HG03571 (cell line): ENCODE results near the gene TENM3.

Source experiments
- ATAC-seq: cut with Tn5 transposase; IDR thresholded peaks from one replicate; pipeline ENCODE4 v1.9.1; 2021; ENCODE audit not compliant: unreplicated experiment

TENM3 gene

DNA sequence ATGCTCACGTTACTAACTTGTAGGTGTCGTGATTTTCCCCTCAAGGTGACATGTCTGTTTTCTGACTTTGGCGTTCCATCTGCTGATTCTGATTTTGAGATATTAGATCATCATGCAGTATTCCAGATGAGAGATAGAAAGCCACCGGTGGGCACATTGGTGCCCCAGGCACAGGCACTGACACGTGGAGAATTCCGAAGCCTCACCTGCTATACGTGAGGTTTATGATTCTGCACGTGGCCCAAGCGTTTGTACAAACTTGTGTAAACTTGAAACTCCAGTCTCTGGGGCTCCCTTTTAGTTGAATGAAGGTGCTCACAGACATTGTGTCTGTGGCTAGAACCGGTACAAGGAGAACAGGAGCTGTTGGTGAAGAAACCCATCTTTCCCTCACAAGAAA, 81.1 kb downstream of the TENM3 start:
- ATAC-seq: no peak

GRCh38 chr4:182325397-182325796, 82.2 kb downstream of the TENM3 start:
- no peak for ATAC-seq

- no peak for ATAC-seq
Observed at GRCh38 chr4:182325848-182326255, 82.7 kb downstream of the TENM3 start.

DNA sequence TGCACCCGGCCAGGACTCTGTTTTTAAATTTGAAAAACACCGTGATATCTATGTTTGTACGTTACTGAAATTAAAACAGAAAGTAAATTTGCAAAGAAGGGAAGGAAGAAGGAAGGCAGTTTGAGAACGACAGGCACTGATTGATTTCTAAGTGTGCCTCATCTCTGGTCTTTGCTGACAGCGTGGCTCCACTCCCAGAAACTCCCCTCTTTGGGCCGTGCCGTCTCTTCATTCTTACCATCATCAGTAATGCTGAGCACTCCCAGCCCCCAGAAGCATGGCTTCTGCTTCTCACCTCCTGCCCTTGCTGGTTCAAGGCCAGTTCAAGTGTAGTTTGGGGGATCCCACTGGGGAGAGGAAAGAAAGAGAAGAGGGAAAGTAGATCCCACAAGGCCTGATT, 85.3 kb downstream of the TENM3 start:
- ATAC-seq: no peak

- ATAC-seq: no peak
Observed at GRCh38 chr4:182337366-182337765, 94.2 kb downstream of the TENM3 start.

DNA sequence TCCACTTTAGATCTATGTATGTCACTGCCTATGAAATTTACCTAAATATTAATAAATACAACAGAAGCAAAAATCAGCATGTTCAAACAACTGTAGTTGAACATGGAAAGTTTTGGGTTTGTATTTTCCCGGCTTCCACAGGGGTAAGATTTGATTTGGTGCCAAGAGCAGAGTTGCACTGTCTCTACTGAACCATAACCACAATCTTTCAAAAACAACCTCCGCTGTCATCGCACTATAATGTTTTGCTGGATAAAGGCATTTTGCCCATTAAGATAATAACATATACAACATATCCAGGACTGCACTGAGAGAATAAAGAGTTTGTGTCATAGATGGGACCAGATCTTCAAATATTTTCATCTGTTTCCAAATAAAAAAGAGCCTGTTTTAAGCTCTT, 94.9 kb downstream of the TENM3 start:
- no peak for ATAC-seq

- no peak for ATAC-seq
Observed at GRCh38 chr4:182338746-182339145, 95.5 kb downstream of the TENM3 start.

GRCh38 chr4:182339221-182339641, 96.0 kb downstream of the TENM3 start:
- ATAC-seq: no peak

DNA sequence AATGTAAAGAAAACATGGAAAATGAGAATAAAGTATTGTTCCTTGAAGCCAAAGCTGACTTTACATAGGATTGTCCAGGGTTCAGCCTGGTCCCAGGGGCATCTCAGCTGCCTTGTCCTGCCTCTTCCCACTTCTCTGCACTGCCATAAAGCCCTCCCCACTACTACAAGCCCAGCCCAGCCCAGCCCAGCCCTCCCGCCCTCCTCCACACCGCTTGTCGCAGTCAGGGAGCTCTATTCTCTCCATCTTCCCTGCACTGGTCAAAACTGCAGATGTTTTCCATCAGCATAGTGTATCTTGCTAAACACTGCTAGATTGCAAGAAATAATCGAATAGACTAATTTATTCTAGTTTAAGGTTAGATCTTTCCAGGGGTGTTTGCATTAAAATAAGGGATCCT, 100.3 kb downstream of the TENM3 start:
- no peak for ATAC-seq

DNA sequence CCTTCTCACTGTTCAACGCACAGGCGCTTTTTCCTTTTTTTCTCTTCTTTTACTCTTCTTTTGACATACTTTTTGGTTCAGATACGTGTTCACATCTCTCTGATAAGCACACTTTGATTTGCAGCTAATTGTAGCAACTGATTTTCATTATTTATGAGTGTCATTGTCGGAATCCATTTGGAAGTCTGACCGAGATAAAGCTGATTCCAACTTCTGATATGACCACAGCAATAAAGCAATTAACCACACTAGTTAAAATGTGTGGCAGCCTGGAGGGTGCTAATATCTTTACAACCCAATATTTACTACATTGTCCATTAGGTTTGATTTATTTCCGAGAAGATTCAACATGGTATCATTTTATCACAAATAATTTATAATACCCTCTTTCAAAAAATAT, 101.8 kb downstream of the TENM3 start:
- no peak for ATAC-seq

- ATAC-seq: no peak
Observed at GRCh38 chr4:182346250-182346649, 103.0 kb downstream of the TENM3 start.

DNA sequence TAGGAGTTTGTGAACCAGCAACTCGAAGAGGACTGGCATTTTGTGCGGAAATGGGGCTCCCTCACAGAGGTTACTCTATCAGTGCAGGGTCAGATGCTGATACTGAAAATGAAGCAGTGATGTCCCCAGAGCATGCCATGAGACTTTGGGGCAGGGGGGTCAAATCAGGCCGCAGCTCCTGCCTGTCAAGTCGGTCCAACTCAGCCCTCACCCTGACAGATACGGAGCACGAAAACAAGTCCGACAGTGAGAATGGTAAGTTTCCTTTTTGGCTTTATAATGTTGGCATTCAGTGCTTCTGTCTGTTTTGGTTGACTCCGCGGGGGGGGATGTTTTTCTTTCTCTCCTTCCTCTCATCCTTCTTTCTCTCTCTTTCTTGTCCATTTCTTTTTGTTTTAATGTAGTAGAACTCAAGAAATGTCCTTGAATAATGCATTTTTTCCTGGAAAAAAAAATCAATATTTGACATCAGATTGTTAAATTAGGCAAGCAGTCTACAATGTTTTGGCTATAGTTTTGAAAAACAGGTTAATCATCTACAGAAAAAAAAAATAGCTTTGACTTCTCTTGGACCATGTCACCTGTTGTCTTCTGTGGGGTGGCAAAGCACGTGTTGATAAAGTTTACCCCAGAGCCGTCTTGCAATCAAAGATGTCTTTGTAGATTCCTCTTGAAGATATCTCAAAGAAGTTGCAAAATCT, 103.6 kb downstream of the TENM3 start:
- no peak for ATAC-seq

GRCh38 chr4:182348779-182349326, 105.7 kb downstream of the TENM3 start:
- no peak for ATAC-seq

- no peak for ATAC-seq
Observed at GRCh38 chr4:182350041-182350440, 106.8 kb downstream of the TENM3 start.

DNA sequence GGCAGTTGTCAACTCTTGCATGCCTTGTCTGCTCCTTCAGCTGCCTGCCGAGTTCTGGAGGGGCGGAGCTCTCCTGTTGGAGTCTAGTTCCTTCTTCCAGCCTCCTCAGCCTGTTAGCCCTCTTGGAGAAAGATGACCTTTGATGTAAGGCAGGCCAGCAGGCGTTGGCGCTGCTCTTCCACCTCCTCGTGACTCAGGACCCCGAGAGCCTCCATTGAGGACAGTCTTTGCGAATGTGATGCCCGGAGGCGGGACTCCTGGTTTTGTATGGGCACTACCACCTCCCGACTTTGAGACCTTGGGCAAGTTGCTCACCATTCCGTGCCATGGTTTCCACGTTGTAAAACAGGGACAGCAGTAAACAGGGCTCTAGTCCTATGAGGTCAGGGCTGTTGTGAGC, 108.3 kb downstream of the TENM3 start:
- ATAC-seq: no peak

- no peak for ATAC-seq
Observed at GRCh38 chr4:182354106-182354505, 110.9 kb downstream of the TENM3 start.

DNA sequence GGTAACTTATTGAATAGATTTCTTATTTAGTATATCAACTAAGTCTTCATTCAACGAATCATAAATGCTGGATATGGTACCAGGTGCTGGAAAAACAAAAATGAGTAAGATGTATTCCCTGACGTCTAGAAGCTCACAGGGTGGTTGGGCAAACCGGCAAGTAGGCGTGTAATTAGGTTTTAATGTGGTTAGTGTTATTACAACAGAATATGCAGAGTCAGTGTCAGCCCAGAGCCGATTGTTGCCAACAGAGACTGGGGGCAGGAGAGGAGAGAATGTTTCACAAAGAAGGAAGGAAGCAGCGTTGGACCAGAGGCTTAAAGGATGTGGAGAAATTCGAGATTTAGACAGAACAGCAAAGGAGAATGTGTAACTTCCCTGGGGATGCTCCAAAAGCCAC, 111.7 kb downstream of the TENM3 start:
- no peak for ATAC-seq

- ATAC-seq: no peak
Observed at GRCh38 chr4:182367153-182367552, 124.0 kb downstream of the TENM3 start.

DNA sequence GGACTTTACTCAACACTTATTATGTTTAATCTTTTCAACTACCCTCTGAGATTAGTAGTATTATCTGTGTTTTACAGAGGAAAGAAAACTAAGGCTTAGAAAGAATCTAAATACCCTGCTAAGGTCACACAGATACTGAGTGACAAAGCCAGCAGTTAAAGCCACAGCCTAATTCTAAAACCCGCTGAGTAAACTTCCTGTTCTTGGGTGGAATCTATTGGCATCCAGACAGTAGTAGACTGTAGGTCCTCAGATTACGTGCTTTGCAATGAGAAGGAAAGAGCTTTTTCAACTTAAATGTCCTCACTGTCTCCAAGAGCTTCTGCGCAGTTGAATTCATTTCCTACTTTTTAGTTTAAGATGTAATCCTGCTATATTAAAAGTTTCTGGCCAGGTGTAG, 126.0 kb downstream of the TENM3 start:
- no peak for ATAC-seq

GRCh38 chr4:182370491-182370890, 127.3 kb downstream of the TENM3 start:
- no peak for ATAC-seq

GRCh38 chr4:182380771-182381181, 137.6 kb downstream of the TENM3 start:
- no peak for ATAC-seq

- ATAC-seq: no peak
Observed at GRCh38 chr4:182382941-182383340, 139.7 kb downstream of the TENM3 start.

- no peak for ATAC-seq
Observed at GRCh38 chr4:182384631-182385091, 141.5 kb downstream of the TENM3 start.
